CD14-positive monocyte (primary cell): ENCODE results near the gene ATP11A. TPM values are rescaled to one million over a fixed set of nuclear protein-coding genes. Genes with fewer than 3 reads are reported as not detected.

ENCODE experiments used
- DNase-seq, 3 donors: peaks; one replicate each; pipeline ENCODE4 v3.0.0-alpha.2; 2011 to 2022
- H2AFZ ChIP-seq: 2 replicates; pipeline ENCODE4 v1.6.0; 2012; ENCODE audit warnings: mild to moderate bottlenecking, low read depth, low read length, inconsistent platforms; ENCODE audit not compliant: insufficient read depth, poor library complexity, severe bottlenecking
- H3K27ac ChIP-seq, 2 donors: 1 replicate in 1 of 2; 2 replicates in 1 of 2; pipeline ENCODE4 v1.5.1; 2012 to 2013; ENCODE audit warnings: low read length in 2 of 2, control low read depth in 1 of 2, inconsistent platforms in 1 of 2, low read depth in 1 of 2, mild to moderate bottlenecking in 1 of 2
- H3K27me3 ChIP-seq, 2 donors: one replicate each; pipeline versions ENCODE4 v1.6.0 to v1.6.1; 2011 to 2013; ENCODE audit warnings: low read length in 2 of 2; ENCODE audit not compliant: control insufficient read depth in 2 of 2, insufficient read depth in 2 of 2
- H3K36me3 ChIP-seq, 2 donors: replicated peaks in 1 of 2; 1 replicate in 1 of 2; 2 replicates in 1 of 2; pipeline versions ENCODE4 v1.5.1 to v1.6.1; 2012 to 2013; ENCODE audit warnings: low read length in 2 of 2, control low read depth in 1 of 2, inconsistent platforms in 1 of 2, mild to moderate bottlenecking in 1 of 2; ENCODE audit not compliant: insufficient read depth in 2 of 2, control insufficient read depth in 1 of 2
- H3K4me1 ChIP-seq, 2 donors: 1 replicate in 1 of 2; 2 replicates in 1 of 2; pipeline versions ENCODE4 v1.5.1 to v1.6.1; 2012 to 2013; ENCODE audit warnings: low read length in 2 of 2, control low read depth in 1 of 2, inconsistent platforms in 1 of 2, mild to moderate bottlenecking in 1 of 2, moderate library complexity in 1 of 2; ENCODE audit not compliant: insufficient read depth in 2 of 2, control insufficient read depth in 1 of 2
- H3K4me2 ChIP-seq: replicated peaks from 2 replicates; pipeline ENCODE3; 2012; ENCODE audit warnings: low read length, moderate library complexity, mild to moderate bottlenecking; ENCODE audit not compliant: poor library complexity, severe bottlenecking; ENCODE audit errors: extremely low read depth
- H3K4me3 ChIP-seq, 3 experiments: fragments of 200-600 bp in 1 of 3; sonication (generic) in 1 of 3; replicated peaks in 1 of 3; 1 replicate in 2 of 3; 2 replicates in 1 of 3; pipeline ENCODE4 v1.5.1; 2011 to 2013; ENCODE audit warnings: low read length in 3 of 3, mild to moderate bottlenecking in 3 of 3, control low read depth in 2 of 3, low read depth in 2 of 3, inconsistent platforms in 1 of 3, moderate library complexity in 1 of 3
- H3K79me2 ChIP-seq: 2 replicates; pipeline ENCODE4 v1.6.0; 2012; ENCODE audit warnings: mild to moderate bottlenecking, control low read depth, inconsistent platforms, low read length, moderate library complexity; ENCODE audit not compliant: insufficient read depth
- H3K9ac ChIP-seq: 2 replicates; pipeline ENCODE4 v1.6.0; 2017; ENCODE audit warnings: low read length, mild to moderate bottlenecking; ENCODE audit not compliant: insufficient read depth, poor library complexity, severe bottlenecking
- H3K9me3 ChIP-seq, 2 donors: replicated peaks in 1 of 2; 1 replicate in 1 of 2; 2 replicates in 1 of 2; pipeline versions ENCODE4 v1.5.1 to v1.6.1; 2012 to 2013; ENCODE audit warnings: low read length in 2 of 2, control low read depth in 1 of 2; ENCODE audit not compliant: control insufficient read depth in 1 of 2, insufficient read depth in 1 of 2
- H4K20me1 ChIP-seq: 2 replicates; pipeline ENCODE4 v1.6.0; 2012; ENCODE audit warnings: mild to moderate bottlenecking, low read length, control low read depth, moderate library complexity; ENCODE audit not compliant: insufficient read depth
- H3K27ac Mint-ChIP-seq, 7 donors: one replicate each; pipeline ENCODE4 v1.8.0; 2020; ENCODE audit warnings: mild to moderate bottlenecking in 7 of 7, mixed read lengths in 7 of 7, moderate library complexity in 6 of 7, inconsistent platforms in 2 of 7
- H3K27me3 Mint-ChIP-seq, 3 donors: one replicate each; pipeline ENCODE4 v1.8.0; 2021 to 2022; ENCODE audit warnings: low read depth in 3 of 3, mild to moderate bottlenecking in 3 of 3, mixed read lengths in 3 of 3, moderate library complexity in 3 of 3, inconsistent platforms in 1 of 3
- H3K36me3 Mint-ChIP-seq, 2 donors: one replicate each; pipeline ENCODE4 v1.8.0; 2020; ENCODE audit warnings: mixed read lengths in 2 of 2, inconsistent platforms in 1 of 2, mild to moderate bottlenecking in 1 of 2
- H3K4me1 Mint-ChIP-seq: one replicate; pipeline ENCODE4 v1.8.0; 2020; ENCODE audit warnings: mild to moderate bottlenecking, mixed read lengths
- H3K4me3 Mint-ChIP-seq, 2 donors: one replicate each; pipeline ENCODE4 v1.8.0; 2020; ENCODE audit warnings: mild to moderate bottlenecking in 2 of 2, mixed read lengths in 2 of 2, moderate library complexity in 1 of 2
- H3K9me3 Mint-ChIP-seq, 7 donors: one replicate each; pipeline ENCODE4 v1.8.0; 2020 to 2022; ENCODE audit warnings: mixed read lengths in 7 of 7, mild to moderate bottlenecking in 6 of 7, moderate library complexity in 6 of 7, inconsistent platforms in 2 of 7
- CTCF ChIP-seq: fragments of 200-600 bp; IDR thresholded peaks from one replicate; pipeline ENCODE4 v1.8.0; 2022; ENCODE audit warnings: antibody characterized with exemption, mild to moderate bottlenecking
- WGBS: methylation state at CpG from one replicate; pipeline ENCODE4 v1.1.5; 2013; ENCODE audit warnings: missing lambda C conversion rate; ENCODE audit not compliant: insufficient coverage; 5-methylcytosine and 5-hydroxymethylcytosine counted together
- intact Hi-C, 2 donors: fragments of 100-400 bp; cut with micrococcal nuclease; formaldehyde crosslinking; loops; one replicate each; pipeline versions ENCODE4 v1.15.0 to v1.15.1; 2023
- polyA plus RNA-seq, 3 donors: library from polyadenylated mRNA; depleted of rRNA in 1 of 3; unstranded in 2 of 3; stranded (reverse) in 1 of 3; fragments of 300-500 nt in 2 of 3; fragments of >200 nt in 1 of 3; fragmentation: Illumina TruSeq in 2 of 3; gene quantifications; 1 replicate in 2 of 3; 2 replicates in 1 of 3; pipeline ENCODE4 v1.2.3, GENCODE V29; 2012 to 2021

ATP11A gene
- polyA plus RNA-seq, 3 donors = 7.2 to 45.4 (median 7.6) TPM

GRCh38 chr13:112917056-112917664 is 227.3 kb downstream of the ATP11A start:
- Mint-ChIP-seq H3K9me3 (peaks cover 0 to 2% (median 0%) of the 10 kb centered on the region in 7 donors), H3K27me3 (peaks cover 1 to 4% (median 4%) of the 10 kb centered on the region in 3 donors), H3K4me3 (no peak overlapping the region), H3K27ac (peak overlapping the region in 1 of 7 donors; percentile 8), H3K4me1 (no peaks in the 10 kb centered on the region), H3K36me3 (no peaks in the 10 kb centered on the region)
- no peak overlapping the region for H3K9ac ChIP-seq
- TF ChIP-seq CTCF = no peak
- DNase-seq = no peak
- no peaks in the 10 kb centered on the region for H3K36me3 ChIP-seq
- WGBS = 95% methylated on average over 25 of the region's 29 CpGs
- H3K4me1 ChIP-seq = no peaks in the 10 kb centered on the region
- intact Hi-C loops = no loop called here
- no peak overlapping the region for H3K27ac ChIP-seq
- H3K79me2 ChIP-seq = no peaks in the 10 kb centered on the region
- H3K9me3 ChIP-seq = no peaks in the 10 kb centered on the region
- H3K27me3 ChIP-seq = no peaks in the 10 kb centered on the region
- H3K4me2 ChIP-seq = no peak overlapping the region
- H2AFZ ChIP-seq = no peak overlapping the region
- no peaks in the 10 kb centered on the region for H4K20me1 ChIP-seq
- H3K4me3 ChIP-seq = no peak overlapping the region

- no peaks in the 10 kb centered on the region for H4K20me1 ChIP-seq
- H3K27me3 ChIP-seq = no peaks in the 10 kb centered on the region
- Mint-ChIP-seq H3K4me3 (no peak overlapping the region), H3K27me3 (peaks cover 1 to 4% (median 4%) of the 10 kb centered on the region in 3 donors), H3K4me1 (no peaks in the 10 kb centered on the region), H3K36me3 (no peaks in the 10 kb centered on the region), H3K27ac (no peak overlapping the region), H3K9me3 (peaks cover 0 to 2% (median 0%) of the 10 kb centered on the region in 7 donors)
- no peak overlapping the region for H2AFZ ChIP-seq
- H3K9ac ChIP-seq = no peak overlapping the region
- intact Hi-C loops = no loop called here
- DNase-seq = no peak
- H3K9me3 ChIP-seq = no peaks in the 10 kb centered on the region
- no peaks in the 10 kb centered on the region for H3K36me3 ChIP-seq
- no peak overlapping the region for H3K4me2 ChIP-seq
- H3K79me2 ChIP-seq = no peaks in the 10 kb centered on the region
- no peak overlapping the region for H3K4me3 ChIP-seq
- no peak overlapping the region for H3K27ac ChIP-seq
- no peaks in the 10 kb centered on the region for H3K4me1 ChIP-seq
- no peak for TF ChIP-seq CTCF
- 96% methylated on average over 3 of the region's 3 CpGs for WGBS
Observed at GRCh38 chr13:112917737-112918136, 227.9 kb downstream of the ATP11A start.
